C4-2B (cell line): ENCODE results near the gene GLOD4.

Source experiments
- CTCF ChIP-seq: fragments of 450-650 bp; conservative IDR thresholded peaks from 2 replicates; pipeline ENCODE4 v1.5.1; 2017; ENCODE audit warnings: mild to moderate bottlenecking
- ZFX ChIP-seq: fragments of 450-650 bp; IDR thresholded peaks from 2 replicates; pipeline ENCODE4 v1.6.1; 2017

- TF ChIP-seq CTCF (no peak), ZFX (no peak)
Measured at GRCh38 chr17:760371-760770, 21.7 kb downstream of the GLOD4 start.
